Esophagus muscularis mucosa (tissue), 4 donors: ENCODE results near the gene CRKL.

Source experiments
- EP300 ChIP-seq: sonication (generic); formaldehyde crosslinking; IDR thresholded peaks from one replicate; pipeline ENCODE4 v1.6.1; 2017; ENCODE audit warnings: antibody characterized with exemption
- POLR2A ChIP-seq: fragments of 450-650 bp; IDR thresholded peaks from one replicate; pipeline ENCODE4 v1.6.1; 2017; ENCODE audit warnings: antibody characterized with exemption, moderate library complexity, mild to moderate bottlenecking, low read depth
- POLR2AphosphoS5 ChIP-seq, 2 donors: sonication (generic); formaldehyde crosslinking; IDR thresholded peaks; one replicate each; pipeline ENCODE4 v1.6.1; 2017; ENCODE audit warnings: antibody characterized with exemption in 2 of 2
- TF ChIP-seq, protein P1 (sequence below), 3 experiments: fragments of 200-600 bp in 2 of 3; fragments of 450-650 bp in 1 of 3; sonication (generic) in 2 of 3; IDR thresholded peaks; one replicate each; pipeline ENCODE4 v1.5.1; 2017 to 2019; ENCODE audit warnings: antibody characterized with exemption in 3 of 3, mild to moderate bottlenecking in 2 of 3, moderate library complexity in 1 of 3

DNA sequence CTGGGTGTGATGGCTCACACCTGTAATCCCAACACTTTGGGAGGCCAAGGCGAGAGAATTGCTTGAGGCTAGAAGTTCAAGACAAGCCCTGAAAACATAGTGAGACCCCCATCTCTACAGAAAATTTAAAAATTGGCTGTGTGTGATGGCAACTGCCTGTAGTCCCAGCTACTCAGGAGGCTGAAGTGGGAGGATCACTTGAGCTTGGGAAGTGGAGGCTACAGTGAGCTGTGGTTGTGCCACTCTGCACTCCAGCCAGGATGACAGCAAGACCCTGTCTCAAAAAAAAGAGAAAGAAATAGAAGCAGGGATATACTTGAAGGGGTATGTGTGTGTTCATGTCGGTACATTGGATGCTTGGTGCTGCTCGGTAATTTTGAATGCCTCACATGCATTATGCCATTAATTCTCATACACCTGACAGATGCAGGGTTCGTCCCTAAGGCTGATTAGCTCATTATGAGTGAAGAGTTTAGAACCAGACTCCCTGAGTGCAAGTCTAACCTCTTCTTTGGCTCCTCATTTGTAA, 14.0 kb downstream of the CRKL start:
- TF ChIP-seq, protein P1, sequence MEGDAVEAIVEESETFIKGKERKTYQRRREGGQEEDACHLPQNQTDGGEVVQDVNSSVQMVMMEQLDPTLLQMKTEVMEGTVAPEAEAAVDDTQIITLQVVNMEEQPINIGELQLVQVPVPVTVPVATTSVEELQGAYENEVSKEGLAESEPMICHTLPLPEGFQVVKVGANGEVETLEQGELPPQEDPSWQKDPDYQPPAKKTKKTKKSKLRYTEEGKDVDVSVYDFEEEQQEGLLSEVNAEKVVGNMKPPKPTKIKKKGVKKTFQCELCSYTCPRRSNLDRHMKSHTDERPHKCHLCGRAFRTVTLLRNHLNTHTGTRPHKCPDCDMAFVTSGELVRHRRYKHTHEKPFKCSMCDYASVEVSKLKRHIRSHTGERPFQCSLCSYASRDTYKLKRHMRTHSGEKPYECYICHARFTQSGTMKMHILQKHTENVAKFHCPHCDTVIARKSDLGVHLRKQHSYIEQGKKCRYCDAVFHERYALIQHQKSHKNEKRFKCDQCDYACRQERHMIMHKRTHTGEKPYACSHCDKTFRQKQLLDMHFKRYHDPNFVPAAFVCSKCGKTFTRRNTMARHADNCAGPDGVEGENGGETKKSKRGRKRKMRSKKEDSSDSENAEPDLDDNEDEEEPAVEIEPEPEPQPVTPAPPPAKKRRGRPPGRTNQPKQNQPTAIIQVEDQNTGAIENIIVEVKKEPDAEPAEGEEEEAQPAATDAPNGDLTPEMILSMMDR (IDR thresholded peaks at IDR 0.05): no peak
- TF ChIP-seq EP300 (no peak), POLR2AphosphoS5 (IDR thresholded peaks at IDR 0.05) (no peak), POLR2A (no peak)
